Measurements from ENCODE around the gene MMP17.
A peak's percentile ranks its signal among the peaks of the same experiment; 100 is the strongest.
"Not testable (repeated sequence)": the region's sequence is repeated elsewhere in the genome, so short reads cannot be mapped to it uniquely, and the experiment has no call there.

Gene MMP17

GRCh38 chr12:131800594-131801135 is 27.5 kb upstream of the MMP17 start:
- DNase-seq = no peak

DNA sequence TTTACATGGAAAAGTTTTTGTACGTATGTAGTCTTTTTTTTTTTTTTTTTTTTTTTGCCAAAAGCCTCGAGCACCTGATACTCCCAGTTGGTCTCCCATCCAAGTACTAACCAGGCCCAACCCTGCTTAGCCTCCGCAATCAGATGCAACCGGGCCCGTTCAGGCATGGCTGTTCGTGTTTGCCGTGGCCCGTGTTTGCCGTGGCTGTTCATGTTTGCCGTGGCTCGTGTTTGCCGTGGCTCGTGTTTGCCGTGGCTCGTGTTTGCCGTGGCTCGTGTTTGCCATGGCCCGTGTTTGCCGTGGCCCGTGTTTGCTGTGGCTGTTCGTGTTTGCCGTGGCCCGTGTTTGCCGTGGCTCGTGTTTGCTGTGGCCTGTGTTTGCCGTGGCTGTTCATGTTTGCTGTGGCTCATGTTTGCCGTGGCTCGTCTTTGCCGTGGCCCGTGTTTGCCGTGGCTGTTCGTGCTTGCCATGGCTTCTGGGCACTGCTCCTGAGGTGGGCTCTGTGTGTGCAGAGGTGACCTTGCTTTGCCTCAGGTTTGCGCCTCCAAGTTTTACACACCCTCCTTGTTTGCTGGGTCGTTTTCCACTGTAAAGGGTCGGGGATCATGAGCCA is 26.8 kb upstream of the MMP17 start:
- no peak for DNase-seq

GRCh38 chr12:131803961-131804521 is 24.2 kb upstream of the MMP17 start:
- DNase-seq = no peak

GRCh38 chr12:131805421-131805820 is 22.8 kb upstream of the MMP17 start:
- no peak for DNase-seq

- DNase-seq = no peak
Measured at GRCh38 chr12:131806674-131807073, 21.5 kb upstream of the MMP17 start.

- DNase-seq = peak; percentile 24
Measured at GRCh38 chr12:131808744-131809371, 19.3 kb upstream of the MMP17 start.

- not testable (repeated sequence) for DNase-seq
Measured at GRCh38 chr12:131809476-131810254, 18.5 kb upstream of the MMP17 start.

- DNase-seq = no peak
Measured at GRCh38 chr12:131810726-131811125, 17.5 kb upstream of the MMP17 start.

GRCh38 chr12:131815131-131815530 is 13.1 kb upstream of the MMP17 start:
- no peak for DNase-seq

DNA sequence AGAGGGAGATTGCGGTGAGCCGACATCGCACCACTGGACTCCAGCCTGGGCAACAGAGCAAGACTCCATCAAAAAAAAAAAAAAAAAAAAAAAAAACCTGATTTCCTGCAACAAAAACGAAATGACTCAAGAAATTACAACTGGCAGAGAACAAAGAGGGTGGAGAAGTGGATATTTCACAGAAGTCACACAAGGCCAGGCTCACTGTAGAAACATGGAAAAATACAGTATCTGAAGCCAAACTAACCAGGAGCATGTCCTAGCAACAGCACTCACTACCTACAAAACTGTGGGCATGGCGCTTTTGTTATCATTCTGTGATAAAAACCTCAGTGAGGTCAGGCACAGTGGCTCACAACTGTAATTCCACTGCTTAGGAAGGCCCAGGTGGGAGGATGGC is 11.7 kb upstream of the MMP17 start:
- DNase-seq = no peak

GRCh38 chr12:131817241-131817640 is 11.0 kb upstream of the MMP17 start:
- DNase-seq = no peak

- DNase-seq = no peak
Measured at GRCh38 chr12:131818821-131819585, 9.2 kb upstream of the MMP17 start.

DNA sequence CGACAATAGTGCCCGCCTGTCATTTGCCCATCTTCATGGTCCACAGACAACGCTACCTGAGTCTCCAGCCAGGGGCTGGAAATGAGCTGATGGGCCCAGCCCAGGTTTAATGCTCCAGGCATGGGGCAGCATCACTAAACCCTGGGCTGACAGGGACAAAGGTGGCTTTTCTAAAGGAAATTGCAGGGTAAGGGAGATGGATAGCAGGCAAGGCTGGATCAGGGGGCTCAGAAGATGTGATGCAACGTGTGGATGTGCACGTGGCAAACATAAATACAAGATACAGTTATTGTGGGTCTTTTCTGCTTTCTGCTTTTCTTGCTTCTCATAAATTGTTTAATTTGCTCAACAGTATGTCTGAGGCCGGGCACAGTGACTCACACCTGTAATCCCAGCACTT is 3.7 kb upstream of the MMP17 start:
- DNase-seq = no peak

GRCh38 chr12:131825146-131825892 is 2.9 kb upstream of the MMP17 start:
- DNase-seq = no peak

DNA sequence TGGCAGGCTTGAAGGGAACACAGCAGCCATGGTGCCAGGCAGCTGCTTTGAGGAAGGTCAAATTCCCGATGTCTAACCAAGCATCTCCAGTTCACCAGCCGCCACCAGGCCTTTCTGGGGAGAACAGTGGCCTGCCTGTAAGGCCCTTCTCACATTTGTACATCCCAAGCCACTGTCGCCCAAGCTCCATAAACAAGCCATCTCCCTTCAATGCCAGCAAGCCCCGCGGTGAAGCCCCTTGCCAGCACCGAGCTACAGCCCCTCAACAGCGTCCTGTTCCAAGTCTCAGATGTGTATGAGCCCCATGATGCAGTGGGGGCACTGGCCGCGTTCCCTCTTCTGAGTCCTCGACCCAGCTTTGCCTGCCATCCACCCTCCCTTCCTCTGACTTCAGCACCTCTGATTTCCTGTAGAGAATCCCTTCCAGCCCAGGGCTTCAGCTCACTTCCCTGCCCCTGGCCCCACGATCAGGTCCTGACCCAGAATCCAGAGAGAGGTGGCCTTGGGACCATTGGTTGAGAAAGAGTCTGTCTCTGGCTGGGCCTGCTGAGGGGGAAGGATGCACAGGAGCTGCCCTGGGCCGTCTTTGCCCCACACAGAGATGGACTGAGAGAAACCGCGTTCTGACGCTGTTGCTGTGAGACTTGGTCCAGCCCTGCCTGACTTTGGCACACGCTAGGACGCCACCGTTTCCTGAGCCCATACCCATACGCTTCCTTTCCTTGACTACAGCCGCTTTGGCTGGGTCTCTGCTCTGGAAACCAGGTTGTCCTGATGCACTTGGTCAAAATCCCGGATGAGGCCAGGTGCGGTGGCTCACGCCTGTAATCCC is 1.9 kb upstream of the MMP17 start:
- no peak for DNase-seq

GRCh38 chr12:131828671-131829355 is 620 bp downstream of the MMP17 start:
- DNase-seq = no peak

- no peak for DNase-seq
Measured at GRCh38 chr12:131829356-131829747, 1.2 kb downstream of the MMP17 start.

DNA sequence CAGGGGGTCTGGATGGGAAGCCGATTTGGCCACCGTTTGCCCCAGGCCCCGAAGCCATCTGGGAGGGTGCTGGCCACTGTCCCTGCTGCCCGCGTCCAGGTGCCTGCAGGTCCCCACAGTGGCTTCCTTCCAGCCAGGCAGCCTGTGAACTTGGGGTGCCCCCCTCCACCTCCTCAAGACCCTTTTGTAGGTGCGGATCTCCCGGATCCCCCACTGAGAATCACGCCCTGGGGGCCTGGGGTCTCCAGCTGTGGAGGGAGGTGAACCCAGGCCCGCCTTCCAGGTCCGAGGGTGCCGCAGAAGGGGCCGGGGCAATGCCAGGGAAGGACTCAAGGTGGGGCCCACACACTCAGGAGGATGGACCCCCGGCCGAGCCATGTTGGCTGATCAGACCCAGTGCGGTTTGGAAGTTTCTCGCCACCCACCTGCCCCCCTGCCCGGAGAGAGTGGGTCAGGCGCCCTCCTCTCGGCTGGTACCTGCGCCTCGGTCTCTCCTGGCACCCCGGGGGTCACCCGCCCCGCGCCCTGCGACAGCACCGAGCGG is 1.7 kb downstream of the MMP17 start:
- DNase-seq = no peak

DNA sequence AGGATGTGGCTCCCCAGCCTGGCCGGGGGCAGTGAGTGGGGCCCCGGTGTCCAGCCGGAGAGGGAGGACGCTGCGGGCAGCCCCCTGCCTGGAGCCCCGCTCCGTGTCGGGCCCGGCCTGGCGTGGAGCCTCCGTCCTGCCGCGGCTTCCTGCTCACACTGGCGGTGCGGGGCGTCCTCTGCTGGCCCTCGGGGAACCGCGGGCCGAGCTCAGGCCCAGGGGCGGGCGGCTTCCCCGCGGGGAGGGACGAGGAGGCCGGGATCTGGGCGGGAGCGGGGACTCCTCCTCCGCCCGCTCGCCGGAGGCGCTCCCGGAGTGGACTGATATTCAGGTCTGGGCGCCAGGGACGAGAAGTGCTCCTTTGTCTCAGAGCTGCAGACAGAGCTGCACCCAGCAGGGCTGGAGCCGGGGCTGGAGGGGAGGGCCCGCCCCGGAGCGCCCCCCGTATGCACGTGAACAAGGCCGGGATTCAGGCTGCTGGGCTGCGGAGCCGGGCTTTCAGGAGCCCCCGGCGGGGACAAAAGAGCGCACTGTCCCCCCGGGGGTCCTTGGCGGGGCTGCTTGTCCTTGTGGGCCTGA is 2.2 kb downstream of the MMP17 start:
- no peak for DNase-seq
